HG03039 (cell line): Measurements from ENCODE around the gene OPA1.

Experiments used
- ATAC-seq: cut with Tn5 transposase; IDR thresholded peaks from one replicate; pipeline ENCODE4 v1.9.1; 2021; ENCODE audit warnings: mild to moderate bottlenecking, moderate library complexity; ENCODE audit not compliant: unreplicated experiment

OPA1 gene

DNA sequence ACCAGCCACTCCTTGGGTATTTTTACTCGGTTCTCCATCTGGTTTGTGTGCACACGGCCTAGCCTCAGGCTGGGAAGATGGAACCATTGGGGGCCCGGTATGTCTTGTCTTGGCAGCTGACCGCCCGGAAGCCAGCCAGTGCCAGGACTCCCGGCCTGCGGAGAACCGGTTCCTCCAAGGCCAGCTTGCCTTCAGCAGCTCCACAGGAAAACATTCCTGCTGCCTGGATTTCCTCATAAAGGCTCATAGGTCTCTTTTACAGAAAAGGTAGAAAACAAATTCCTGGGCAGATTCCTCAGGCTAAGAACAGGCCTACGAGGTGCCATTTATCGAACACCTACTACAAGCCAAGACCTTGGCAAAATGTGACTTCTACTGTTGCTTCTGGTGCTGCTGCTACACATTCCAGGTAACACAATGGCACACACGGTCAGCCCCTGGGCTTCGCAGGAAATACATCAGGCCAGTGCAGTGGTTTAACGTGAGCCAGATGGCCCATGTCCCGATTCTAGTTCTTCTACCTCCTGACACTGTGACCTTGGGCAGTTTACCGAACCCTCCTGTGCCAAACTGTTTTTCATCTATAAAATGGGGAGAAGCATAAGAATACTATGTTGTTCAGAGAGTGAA, 141.8 kb downstream of the OPA1 start:
- ATAC-seq, result no peak

DNA sequence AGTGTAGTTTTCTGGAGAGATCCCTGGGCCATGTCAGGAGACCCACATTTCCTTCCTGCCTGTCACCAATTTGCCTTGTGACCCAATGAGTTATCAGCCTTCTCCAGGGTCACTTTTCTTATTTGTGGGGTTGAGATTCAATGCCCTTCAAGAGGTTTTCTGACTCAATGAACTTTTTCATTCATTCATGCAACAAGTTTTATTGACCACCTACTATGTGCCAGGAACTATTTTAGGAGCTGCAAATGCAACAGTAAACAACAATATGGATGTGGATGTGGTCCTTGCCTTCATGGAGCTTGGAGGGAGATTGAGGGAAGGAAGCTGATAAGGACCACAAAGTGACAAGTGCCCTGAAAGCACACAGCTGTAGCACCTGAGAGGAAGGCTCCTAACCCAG, 142.8 kb downstream of the OPA1 start:
- no peak for ATAC-seq

DNA sequence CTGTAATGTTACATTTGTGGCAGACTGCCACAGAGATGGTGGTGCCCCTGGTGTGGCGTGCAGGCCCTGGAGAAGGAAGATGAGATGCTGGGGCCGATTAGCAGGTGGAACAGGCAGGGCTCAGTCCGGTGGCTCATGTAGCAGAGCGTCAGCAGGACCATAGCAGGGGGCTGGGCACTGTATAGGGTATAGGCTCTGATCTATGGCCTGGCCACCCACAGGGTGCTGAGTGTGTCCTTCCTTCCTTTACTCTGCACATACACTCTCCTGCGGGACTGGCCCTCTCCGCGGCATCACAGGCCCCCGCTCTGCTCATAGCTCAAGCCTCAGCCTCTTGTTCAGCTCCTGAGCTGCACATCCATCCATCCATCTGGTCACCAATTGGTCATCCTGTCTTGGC, 143.6 kb downstream of the OPA1 start:
- ATAC-seq, result no peak

DNA sequence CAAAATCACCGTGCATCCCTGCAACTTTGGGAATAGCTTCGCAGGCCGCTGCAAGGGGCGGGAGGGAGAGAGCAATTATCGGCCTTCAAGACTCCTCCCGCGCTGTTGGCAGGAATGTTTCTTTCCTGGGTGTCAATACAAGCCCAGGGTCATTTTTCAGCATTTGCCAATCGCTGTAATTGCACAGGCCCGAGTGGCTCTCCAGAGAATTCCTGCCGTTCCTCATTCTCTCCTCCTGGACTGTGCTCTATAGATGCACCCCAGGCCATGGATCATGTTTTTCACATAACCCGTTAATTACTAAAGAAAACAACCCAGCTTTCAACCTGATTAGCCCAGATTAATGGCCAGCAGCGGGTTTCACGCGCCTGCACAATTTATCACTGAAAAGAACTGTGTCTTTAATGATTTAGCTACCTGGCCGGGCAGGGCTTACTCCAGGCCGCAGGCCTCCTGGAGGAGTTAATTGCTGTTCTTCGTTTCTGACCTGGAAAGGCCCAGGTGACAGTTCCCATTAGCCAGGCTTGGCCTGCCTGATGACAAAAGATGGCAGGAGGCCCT, 144.3 kb downstream of the OPA1 start:
- no peak for ATAC-seq

DNA sequence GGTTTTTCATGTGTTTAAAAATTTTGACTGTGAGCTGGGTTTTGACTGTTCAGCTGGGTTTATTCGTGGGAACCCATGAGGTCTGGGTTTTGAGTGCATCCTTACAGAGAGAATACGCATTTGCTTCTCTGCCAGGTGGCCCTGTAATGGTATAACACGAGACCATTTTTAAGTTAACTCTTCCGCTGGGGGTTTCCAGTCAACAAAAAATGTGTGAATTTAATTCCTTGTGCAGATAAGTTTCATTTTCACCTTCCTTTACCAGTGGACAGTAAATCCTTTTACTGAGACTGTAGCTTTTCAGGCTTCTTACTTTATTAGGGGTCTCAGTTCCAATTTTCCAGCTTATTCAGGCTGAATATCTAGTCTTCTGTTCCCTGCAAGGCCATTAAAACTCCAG, 149.6 kb downstream of the OPA1 start:
- no peak for ATAC-seq

DNA sequence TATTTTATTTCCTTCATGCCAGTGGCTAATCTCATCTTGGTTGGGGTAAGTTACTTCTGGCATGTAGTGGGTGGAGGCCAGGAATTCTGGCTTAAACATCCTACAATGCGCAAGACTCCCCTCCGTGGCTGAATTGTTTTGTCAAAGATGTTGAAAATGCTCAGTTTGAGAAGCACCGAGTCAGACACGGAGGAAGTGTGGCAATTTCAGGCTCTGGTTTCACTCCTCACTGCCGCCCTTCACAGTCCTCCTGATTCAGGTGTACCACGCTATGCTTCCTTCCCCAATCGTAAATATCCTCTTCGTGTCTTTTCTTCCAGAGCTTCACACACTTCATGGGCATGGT, 150.7 kb downstream of the OPA1 start:
- no peak for ATAC-seq

- no peak for ATAC-seq
Observed at GRCh38 chr3:193744048-193744821, 151.2 kb downstream of the OPA1 start.

- ATAC-seq, result no peak
Observed at GRCh38 chr3:193744822-193745684, 152.0 kb downstream of the OPA1 start.

GRCh38 chr3:193746832-193747231, 153.8 kb downstream of the OPA1 start:
- no peak for ATAC-seq
